K562 (cell line): ENCODE data around the gene PSMD9. TPM values are rescaled to one million over a fixed set of nuclear protein-coding genes. Genes with fewer than 3 reads are reported as not detected.

Experiments used
- C11orf30 ChIP-seq: fragments of 450-650 bp; IDR thresholded peaks from 2 replicates; pipeline ENCODE4 v1.6.1; 2016; ENCODE audit warnings: low read depth, mild to moderate bottlenecking
- DPF2 ChIP-seq: fragments of 450-650 bp; IDR thresholded peaks from 2 replicates; pipeline ENCODE4 v1.6.1; 2016
- FOXJ3 ChIP-seq: sonication (generic); formaldehyde crosslinking; IDR thresholded peaks from 2 replicates; pipeline ENCODE4 v1.4.0; 2020; ENCODE audit warnings: mild to moderate bottlenecking, missing genetic modification reagents
- FOXP1 ChIP-seq: sonication (generic); formaldehyde crosslinking; IDR thresholded peaks from 2 replicates; pipeline ENCODE4 v1.8.0; 2022; ENCODE audit warnings: mild to moderate bottlenecking, missing genetic modification reagents
- MAFK ChIP-seq: IDR thresholded peaks from 2 replicates; pipeline ENCODE4 v1.6.1; 2011; ENCODE audit warnings: low read length, improper control_type of control experiment
- NONO ChIP-seq, 2 experiments: fragments of 200-400 bp in 1 of 2; fragments of 450-650 bp in 1 of 2; formaldehyde crosslinking in 1 of 2; IDR thresholded peaks; 2 replicates each; pipeline ENCODE4 v1.6.1; 2017; ENCODE audit warnings: low read depth in 2 of 2, mild to moderate bottlenecking in 2 of 2, moderate library complexity in 2 of 2, low read length in 1 of 2
- NR2C2 ChIP-seq, 2 experiments: fragments of 200-800 bp in 1 of 2; sonication (Bioruptor generic) in 1 of 2; sonication (generic) in 1 of 2; formaldehyde crosslinking in 1 of 2; IDR thresholded peaks; 2 replicates each; pipeline versions ENCODE4 v1.6.1 to v1.8.0; 2016 to 2022; ENCODE audit warnings: mild to moderate bottlenecking in 1 of 2, missing compliant biosample characterization in 1 of 2, missing genetic modification characterization in 1 of 2, missing genetic modification reagents in 1 of 2
- RUNX1 ChIP-seq: sonication (generic); IDR thresholded peaks from 2 replicates; pipeline ENCODE4 v1.6.1; 2016; ENCODE audit warnings: antibody characterized with exemption, low read depth
- TAF15 ChIP-seq: fragments of 200-400 bp; formaldehyde crosslinking; IDR thresholded peaks from 2 replicates; pipeline ENCODE4 v1.6.1; 2017; ENCODE audit warnings: mild to moderate bottlenecking, low read depth, low read length, moderate library complexity
- TAF7 ChIP-seq: fragments of 450-650 bp; IDR thresholded peaks from 2 replicates; pipeline ENCODE4 v1.6.1; 2016; ENCODE audit warnings: missing genetic modification characterization, missing compliant biosample characterization
- ZKSCAN1 ChIP-seq: fragments of 150-350 bp; IDR thresholded peaks from 2 replicates; pipeline ENCODE4 v1.6.1; 2016; ENCODE audit warnings: low read depth, low read length
- ZNF316 ChIP-seq: fragments of 450-650 bp; IDR thresholded peaks from 2 replicates; pipeline ENCODE4 v1.6.1; 2016
- ZNF507 ChIP-seq: conservative IDR thresholded peaks from 2 replicates; pipeline ENCODE4 v1.6.1; 2017; ENCODE audit warnings: missing genetic modification characterization, missing compliant biosample characterization
- ZNF780A ChIP-seq: fragments of 250-450 bp; sonication (Bioruptor Pico); IDR thresholded peaks from 2 replicates; pipeline ENCODE4 v1.5.0; 2021; ENCODE audit warnings: mild to moderate bottlenecking
- polyA plus RNA-seq, 8 experiments: library from polyadenylated mRNA; depleted of rRNA in 4 of 8; stranded (reverse) in 5 of 8; unstranded in 3 of 8; fragments of >200 nt; fragmentation: Nextera tagmentation in 2 of 8; fragmentation: Illumina TruSeq in 1 of 8; extraction: Ambion mirVana in 2 of 8; extraction: Trizol in 1 of 8; gene quantifications; 2 replicates each; pipeline versions ENCODE4 v1.2.1 to v1.2.3, GENCODE V29; 2011 to 2014; ENCODE audit warnings: inconsistent platforms in 1 of 8, missing spikeins in 1 of 8
- total RNA-seq, 7 experiments: library from RNA; depleted of rRNA in 6 of 7; stranded (reverse); fragments of >200 nt in 6 of 7; fragmentation: Illumina TruSeq in 2 of 7; extraction: Trizol in 2 of 7; gene quantifications; 2 replicates each; pipeline versions ENCODE4 v1.2.1 to v1.2.3, GENCODE V29; 2011 to 2021; ENCODE audit warnings: low replicate concordance in 1 of 7
- TF ChIP-seq, protein P1 (sequence below), 2 experiments: fragments of 450-650 bp; formaldehyde crosslinking in 1 of 2; IDR thresholded peaks; 2 replicates each; pipeline versions ENCODE4 v1.4.0 to v1.6.1; 2014 to 2020; ENCODE audit warnings: mild to moderate bottlenecking in 2 of 2, borderline replicate concordance in 1 of 2, low read depth in 1 of 2
- TF ChIP-seq, protein P2 (sequence below): sonication (generic); formaldehyde crosslinking; IDR thresholded peaks from 2 replicates; pipeline ENCODE4 v1.8.0; 2022; ENCODE audit warnings: mild to moderate bottlenecking, missing genetic modification reagents

PSMD9 gene
- total and polyA plus RNA-seq, 9 of the 15 experiments (the other 6 are each of a cell fraction or from before 2014, with no cell fraction given) = 12.2 to 143 (median 61.3) TPM

DNA sequence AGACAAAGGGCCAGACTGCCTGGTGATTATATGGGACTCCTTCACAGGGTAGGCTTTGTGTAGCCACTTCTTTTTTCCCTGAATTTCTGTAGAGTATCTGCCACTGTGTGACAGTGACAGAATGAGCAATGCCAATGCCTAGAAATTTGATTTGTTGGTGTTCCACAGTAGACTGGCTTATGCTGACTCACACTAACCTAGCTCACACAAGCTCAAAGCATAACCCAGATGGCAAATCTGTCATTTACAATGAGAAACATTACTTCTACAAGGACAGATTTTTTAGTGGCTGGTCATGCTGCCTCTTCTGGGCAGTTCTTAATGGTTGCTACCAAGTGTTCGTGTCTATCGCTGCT, 45.7 kb downstream of the PSMD9 start (continued):
- TF ChIP-seq, protein P1, sequence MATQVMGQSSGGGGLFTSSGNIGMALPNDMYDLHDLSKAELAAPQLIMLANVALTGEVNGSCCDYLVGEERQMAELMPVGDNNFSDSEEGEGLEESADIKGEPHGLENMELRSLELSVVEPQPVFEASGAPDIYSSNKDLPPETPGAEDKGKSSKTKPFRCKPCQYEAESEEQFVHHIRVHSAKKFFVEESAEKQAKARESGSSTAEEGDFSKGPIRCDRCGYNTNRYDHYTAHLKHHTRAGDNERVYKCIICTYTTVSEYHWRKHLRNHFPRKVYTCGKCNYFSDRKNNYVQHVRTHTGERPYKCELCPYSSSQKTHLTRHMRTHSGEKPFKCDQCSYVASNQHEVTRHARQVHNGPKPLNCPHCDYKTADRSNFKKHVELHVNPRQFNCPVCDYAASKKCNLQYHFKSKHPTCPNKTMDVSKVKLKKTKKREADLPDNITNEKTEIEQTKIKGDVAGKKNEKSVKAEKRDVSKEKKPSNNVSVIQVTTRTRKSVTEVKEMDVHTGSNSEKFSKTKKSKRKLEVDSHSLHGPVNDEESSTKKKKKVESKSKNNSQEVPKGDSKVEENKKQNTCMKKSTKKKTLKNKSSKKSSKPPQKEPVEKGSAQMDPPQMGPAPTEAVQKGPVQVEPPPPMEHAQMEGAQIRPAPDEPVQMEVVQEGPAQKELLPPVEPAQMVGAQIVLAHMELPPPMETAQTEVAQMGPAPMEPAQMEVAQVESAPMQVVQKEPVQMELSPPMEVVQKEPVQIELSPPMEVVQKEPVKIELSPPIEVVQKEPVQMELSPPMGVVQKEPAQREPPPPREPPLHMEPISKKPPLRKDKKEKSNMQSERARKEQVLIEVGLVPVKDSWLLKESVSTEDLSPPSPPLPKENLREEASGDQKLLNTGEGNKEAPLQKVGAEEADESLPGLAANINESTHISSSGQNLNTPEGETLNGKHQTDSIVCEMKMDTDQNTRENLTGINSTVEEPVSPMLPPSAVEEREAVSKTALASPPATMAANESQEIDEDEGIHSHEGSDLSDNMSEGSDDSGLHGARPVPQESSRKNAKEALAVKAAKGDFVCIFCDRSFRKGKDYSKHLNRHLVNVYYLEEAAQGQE (IDR thresholded peaks at IDR 0.05; ENCODE audit: borderline replicate concordance) = no peak
- TF ChIP-seq, protein P1 (CRISPR knock-in tag; IDR thresholded peaks at IDR 0.05; ENCODE audit: low read depth) = no peak
- TF ChIP-seq TAF15 (no peak), ZNF316 (peak; percentile 94), NONO (IDR thresholded peaks at IDR 0.05; ENCODE audit: low read depth in 2 of 2, low read length in 1 of 2) (0 out of 4 replicates have a peak, but pooled peaks of 1 of the 2 experiments have one; percentile 11), TAF7 (tag) (peak; percentile 3; the same call in 1 of the 2 replicates), FOXJ3 (CRISPR knock-in tag) (no peak), ZKSCAN1 (no peak), MAFK (peak; percentile 45; the same call in 1 of the 2 replicates), DPF2 (0 out of 2 replicates have a peak, but pooled peaks have one; percentile 4), NR2C2 (CRISPR knock-in tag; IDR thresholded peaks at IDR 0.05) (no peak), NR2C2 (tag; IDR thresholded peaks at IDR 0.05) (peak; percentile 0; the same call in 1 of the 2 replicates), ZNF507 (tag) (no peak), RUNX1 (no peak), FOXP1 (CRISPR knock-in tag) (no peak), C11orf30 (peak; percentile 92), ZNF780A (CRISPR knock-in tag) (no peak)
- TF ChIP-seq, protein P2, sequence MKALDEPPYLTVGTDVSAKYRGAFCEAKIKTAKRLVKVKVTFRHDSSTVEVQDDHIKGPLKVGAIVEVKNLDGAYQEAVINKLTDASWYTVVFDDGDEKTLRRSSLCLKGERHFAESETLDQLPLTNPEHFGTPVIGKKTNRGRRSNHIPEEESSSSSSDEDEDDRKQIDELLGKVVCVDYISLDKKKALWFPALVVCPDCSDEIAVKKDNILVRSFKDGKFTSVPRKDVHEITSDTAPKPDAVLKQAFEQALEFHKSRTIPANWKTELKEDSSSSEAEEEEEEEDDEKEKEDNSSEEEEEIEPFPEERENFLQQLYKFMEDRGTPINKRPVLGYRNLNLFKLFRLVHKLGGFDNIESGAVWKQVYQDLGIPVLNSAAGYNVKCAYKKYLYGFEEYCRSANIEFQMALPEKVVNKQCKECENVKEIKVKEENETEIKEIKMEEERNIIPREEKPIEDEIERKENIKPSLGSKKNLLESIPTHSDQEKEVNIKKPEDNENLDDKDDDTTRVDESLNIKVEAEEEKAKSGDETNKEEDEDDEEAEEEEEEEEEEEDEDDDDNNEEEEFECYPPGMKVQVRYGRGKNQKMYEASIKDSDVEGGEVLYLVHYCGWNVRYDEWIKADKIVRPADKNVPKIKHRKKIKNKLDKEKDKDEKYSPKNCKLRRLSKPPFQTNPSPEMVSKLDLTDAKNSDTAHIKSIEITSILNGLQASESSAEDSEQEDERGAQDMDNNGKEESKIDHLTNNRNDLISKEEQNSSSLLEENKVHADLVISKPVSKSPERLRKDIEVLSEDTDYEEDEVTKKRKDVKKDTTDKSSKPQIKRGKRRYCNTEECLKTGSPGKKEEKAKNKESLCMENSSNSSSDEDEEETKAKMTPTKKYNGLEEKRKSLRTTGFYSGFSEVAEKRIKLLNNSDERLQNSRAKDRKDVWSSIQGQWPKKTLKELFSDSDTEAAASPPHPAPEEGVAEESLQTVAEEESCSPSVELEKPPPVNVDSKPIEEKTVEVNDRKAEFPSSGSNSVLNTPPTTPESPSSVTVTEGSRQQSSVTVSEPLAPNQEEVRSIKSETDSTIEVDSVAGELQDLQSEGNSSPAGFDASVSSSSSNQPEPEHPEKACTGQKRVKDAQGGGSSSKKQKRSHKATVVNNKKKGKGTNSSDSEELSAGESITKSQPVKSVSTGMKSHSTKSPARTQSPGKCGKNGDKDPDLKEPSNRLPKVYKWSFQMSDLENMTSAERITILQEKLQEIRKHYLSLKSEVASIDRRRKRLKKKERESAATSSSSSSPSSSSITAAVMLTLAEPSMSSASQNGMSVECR = no peak; the same call in 1 of the 2 replicates
